Adipocyte (in vitro differentiated cells): ENCODE measurements around the gene SPTBN5.

Experiments used
- DNase-seq: peaks from one replicate; pipeline ENCODE4 v3.0.0-alpha.2; 2015; ENCODE audit warnings: low read depth
- H3K27me3 ChIP-seq: replicated peaks from 2 replicates; pipeline ENCODE4 v1.7.0; 2013; ENCODE audit warnings: mild to moderate bottlenecking, low read length, moderate library complexity; ENCODE audit not compliant: control insufficient read depth, insufficient read depth
- H3K36me3 ChIP-seq: 2 replicates; pipeline ENCODE4 v1.7.0; 2013; ENCODE audit warnings: low read length, mild to moderate bottlenecking, moderate library complexity; ENCODE audit not compliant: control insufficient read depth, insufficient read depth, severe bottlenecking
- H3K4me1 ChIP-seq: 2 replicates; pipeline ENCODE4 v1.7.0; 2013; ENCODE audit warnings: mild to moderate bottlenecking, low read length, moderate library complexity; ENCODE audit not compliant: control insufficient read depth, insufficient read depth
- H3K4me3 ChIP-seq: 2 replicates; pipeline ENCODE4 v1.7.0; 2013; ENCODE audit warnings: mild to moderate bottlenecking, low read length, moderate library complexity
- H3K9ac ChIP-seq: 2 replicates; pipeline ENCODE4 v1.7.0; 2013; ENCODE audit warnings: mild to moderate bottlenecking, low read length, moderate library complexity
- H3K9me3 ChIP-seq: 2 replicates; pipeline ENCODE4 v1.7.0; 2013; ENCODE audit warnings: mild to moderate bottlenecking, low read length, moderate library complexity; ENCODE audit not compliant: control insufficient read depth

The SPTBN5 gene

GRCh38 chr15:41891226-41891625 lies 2.6 kb downstream of the SPTBN5 start:
- no peak for DNase-seq
- H3K4me1 ChIP-seq: peaks cover 10% of the 10 kb centered on the region
- H3K36me3 ChIP-seq: no peaks in the 10 kb centered on the region
- H3K27me3 ChIP-seq: peaks cover 14% of the 10 kb centered on the region
- H3K9ac ChIP-seq: no peak overlapping the region
- H3K9me3 ChIP-seq: no peaks in the 10 kb centered on the region
- H3K4me3 ChIP-seq: no peak overlapping the region

GRCh38 chr15:41890050-41890690 lies 3.7 kb downstream of the SPTBN5 start:
- Histone ChIP-seq H3K9ac (no peak overlapping the region), H3K27me3 (peaks cover 14% of the 10 kb centered on the region), H3K4me1 (peaks cover 10% of the 10 kb centered on the region), H3K9me3 (no peaks in the 10 kb centered on the region), H3K36me3 (no peaks in the 10 kb centered on the region), H3K4me3 (no peak overlapping the region)
- DNase-seq: no peak

GRCh38 chr15:41888662-41889253 lies 5.1 kb downstream of the SPTBN5 start:
- H3K36me3 ChIP-seq: no peaks in the 10 kb centered on the region
- H3K4me1 ChIP-seq: no peaks in the 10 kb centered on the region
- DNase-seq: no peak
- no peaks in the 10 kb centered on the region for H3K9me3 ChIP-seq
- H3K9ac ChIP-seq: no peak overlapping the region
- peaks cover 14% of the 10 kb centered on the region for H3K27me3 ChIP-seq
- H3K4me3 ChIP-seq: no peak overlapping the region

GRCh38 chr15:41887893-41888292 lies 6.0 kb downstream of the SPTBN5 start:
- H3K9ac ChIP-seq: no peak overlapping the region
- DNase-seq: no peak
- no peaks in the 10 kb centered on the region for H3K36me3 ChIP-seq

GRCh38 chr15:41887161-41887560 lies 6.7 kb downstream of the SPTBN5 start:
- H3K9me3 ChIP-seq: no peaks in the 10 kb centered on the region
- H3K4me1 ChIP-seq: no peaks in the 10 kb centered on the region
- H3K9ac ChIP-seq: no peak overlapping the region
- peaks cover 8% of the 10 kb centered on the region for H3K27me3 ChIP-seq
- no peak for DNase-seq
- no peaks in the 10 kb centered on the region for H3K36me3 ChIP-seq
- H3K4me3 ChIP-seq: no peak overlapping the region

More at GRCh38 chr15:41887893-41888292, 6.0 kb downstream of the SPTBN5 start:
- H3K4me1 ChIP-seq: no peaks in the 10 kb centered on the region
- no peak overlapping the region for H3K4me3 ChIP-seq
- H3K27me3 ChIP-seq: peaks cover 10% of the 10 kb centered on the region
- no peaks in the 10 kb centered on the region for H3K9me3 ChIP-seq

GRCh38 chr15:41886741-41887140 lies 7.1 kb downstream of the SPTBN5 start:
- DNase-seq: no peak
- no peak overlapping the region for H3K4me3 ChIP-seq
- H3K9me3 ChIP-seq: no peaks in the 10 kb centered on the region
- H3K4me1 ChIP-seq: no peaks in the 10 kb centered on the region
- peaks cover 8% of the 10 kb centered on the region for H3K27me3 ChIP-seq
- no peaks in the 10 kb centered on the region for H3K36me3 ChIP-seq
- no peak overlapping the region for H3K9ac ChIP-seq

- H3K36me3 ChIP-seq: no peaks in the 10 kb centered on the region
- no peak overlapping the region for H3K9ac ChIP-seq
- no peaks in the 10 kb centered on the region for H3K9me3 ChIP-seq
- no peak overlapping the region for H3K4me3 ChIP-seq
- H3K27me3 ChIP-seq: peaks cover 12% of the 10 kb centered on the region
- no peak for DNase-seq
- H3K4me1 ChIP-seq: no peaks in the 10 kb centered on the region
These were observed 8.0 kb downstream of the SPTBN5 start for GRCh38 chr15:41885841-41886240.

- no peak for DNase-seq
- H3K9ac ChIP-seq: no peak overlapping the region
- H3K4me1 ChIP-seq: no peaks in the 10 kb centered on the region
- H3K36me3 ChIP-seq: no peaks in the 10 kb centered on the region
- H3K9me3 ChIP-seq: no peaks in the 10 kb centered on the region
- H3K27me3 ChIP-seq: peaks cover 13% of the 10 kb centered on the region
- no peak overlapping the region for H3K4me3 ChIP-seq
These were observed 8.5 kb downstream of the SPTBN5 start for GRCh38 chr15:41885321-41885720.

GRCh38 chr15:41884458-41884857 lies 9.4 kb downstream of the SPTBN5 start:
- Histone ChIP-seq H3K4me1 (no peaks in the 10 kb centered on the region), H3K36me3 (no peaks in the 10 kb centered on the region), H3K9me3 (no peaks in the 10 kb centered on the region)

GRCh38 chr15:41883484-41883825 lies 10.4 kb downstream of the SPTBN5 start:
- Histone ChIP-seq H3K36me3 (no peaks in the 10 kb centered on the region), H3K9me3 (no peaks in the 10 kb centered on the region), H3K27me3 (peaks cover 25% of the 10 kb centered on the region), H3K9ac (no peak overlapping the region), H3K4me3 (no peak overlapping the region), H3K4me1 (no peaks in the 10 kb centered on the region)
- DNase-seq: no peak

More at GRCh38 chr15:41884458-41884857, 9.4 kb downstream of the SPTBN5 start:
- Histone ChIP-seq H3K27me3 (peaks cover 19% of the 10 kb centered on the region), H3K4me3 (no peak overlapping the region), H3K9ac (no peak overlapping the region)
- DNase-seq: no peak

GRCh38 chr15:41882689-41883483 lies 11.0 kb downstream of the SPTBN5 start:
- Histone ChIP-seq H3K9me3 (no peaks in the 10 kb centered on the region), H3K27me3 (peaks cover 25% of the 10 kb centered on the region), H3K36me3 (no peaks in the 10 kb centered on the region), H3K4me1 (no peaks in the 10 kb centered on the region), H3K9ac (no peak overlapping the region), H3K4me3 (no peak overlapping the region)
- DNase-seq: no peak
